Uterus (tissue), 2 donors: Measurements from ENCODE around the gene DIABLO.

Experiments
- CTCF ChIP-seq, 4 experiments: fragments of 200-600 bp in 2 of 4; fragments of 450-650 bp in 2 of 4; sonication (generic) in 2 of 4; IDR thresholded peaks; one replicate each; pipeline ENCODE4 v1.5.1; 2016 to 2019; ENCODE audit warnings: antibody characterized with exemption in 4 of 4, mild to moderate bottlenecking in 2 of 4, moderate library complexity in 1 of 4
- POLR2A ChIP-seq, 2 donors: fragments of 450-650 bp; IDR thresholded peaks; one replicate each; pipeline ENCODE4 v1.6.1; 2016; ENCODE audit warnings: antibody characterized with exemption in 2 of 2, mild to moderate bottlenecking in 1 of 2, moderate library complexity in 1 of 2

GRCh38 chr12:122244565-122245371 is 18.9 kb upstream of the DIABLO start:
- TF ChIP-seq POLR2A (IDR thresholded peaks at IDR 0.05): no peak
- TF ChIP-seq CTCF (IDR thresholded peaks at IDR 0.05): no peak
